ENCODE results near the gene RNF130. TPM values are rescaled to one million over a fixed set of nuclear protein-coding genes. Genes with fewer than 3 reads are reported as not detected.

RNF130 gene
- total and polyA plus RNA-seq, 2 of the 13 experiments (the other 11 are each of a cell fraction or from before 2014, with no cell fraction given) = 28.2 to 28.3 TPM

DNA sequence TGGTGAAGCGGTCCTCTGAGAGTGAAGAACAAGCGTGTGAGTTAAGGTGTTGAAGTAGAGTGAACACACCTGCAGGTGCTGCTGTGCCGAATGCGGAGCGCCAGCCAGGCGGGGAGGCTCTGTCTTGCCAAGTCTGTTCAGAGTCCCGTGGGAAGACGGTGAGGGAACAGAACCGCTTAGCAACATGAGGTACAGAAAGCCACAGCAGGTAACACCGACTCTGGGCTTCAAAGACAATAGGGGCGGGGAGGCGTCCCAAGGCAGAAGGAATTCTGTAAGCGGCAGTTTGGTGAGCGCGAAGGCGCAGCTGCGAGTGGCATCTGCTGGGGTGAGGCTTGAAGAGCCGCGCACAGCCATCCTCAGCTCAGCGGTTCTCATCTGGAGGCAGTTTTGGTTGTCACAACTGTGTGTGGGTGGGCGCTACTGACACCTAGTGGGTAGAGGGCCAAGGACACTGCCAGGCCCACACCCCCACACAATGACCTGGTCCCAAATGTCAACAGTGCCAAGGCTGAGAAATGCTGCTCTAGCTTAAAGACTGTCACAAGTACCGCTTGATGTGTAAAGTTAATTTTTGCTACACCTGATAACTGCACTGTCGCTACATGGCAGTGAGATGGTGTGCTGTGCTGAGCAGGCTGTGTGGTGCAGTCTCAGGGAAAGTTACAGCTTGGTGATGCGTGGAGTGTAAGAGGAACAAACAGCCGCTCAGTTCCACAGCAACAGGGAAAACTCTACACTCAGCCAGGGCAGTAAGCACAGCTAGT lies 96.4 kb downstream of the RNF130 start (continued):
- TF ChIP-seq ZNF724P (CRISPR knock-in tag; IDR thresholded peaks at IDR 0.05; ENCODE audit: borderline replicate concordance) (0 out of 2 replicates have a peak, but pooled peaks have one; percentile 52), WIZ (CRISPR knock-in tag; IDR thresholded peaks at IDR 0.05) (no peak), NR3C1 (CRISPR knock-in tag; IDR thresholded peaks at IDR 0.05) (no peak), STAT6 (CRISPR knock-in tag; IDR thresholded peaks at IDR 0.05; ENCODE audit: borderline replicate concordance) (no peak), ZNF256 (CRISPR knock-in tag; conservative IDR thresholded peaks at IDR 0.05) (no peak), SPEN (CRISPR knock-in tag; IDR thresholded peaks at IDR 0.05; ENCODE audit: low read depth) (no peak)
- TF ChIP-seq, protein P1, sequence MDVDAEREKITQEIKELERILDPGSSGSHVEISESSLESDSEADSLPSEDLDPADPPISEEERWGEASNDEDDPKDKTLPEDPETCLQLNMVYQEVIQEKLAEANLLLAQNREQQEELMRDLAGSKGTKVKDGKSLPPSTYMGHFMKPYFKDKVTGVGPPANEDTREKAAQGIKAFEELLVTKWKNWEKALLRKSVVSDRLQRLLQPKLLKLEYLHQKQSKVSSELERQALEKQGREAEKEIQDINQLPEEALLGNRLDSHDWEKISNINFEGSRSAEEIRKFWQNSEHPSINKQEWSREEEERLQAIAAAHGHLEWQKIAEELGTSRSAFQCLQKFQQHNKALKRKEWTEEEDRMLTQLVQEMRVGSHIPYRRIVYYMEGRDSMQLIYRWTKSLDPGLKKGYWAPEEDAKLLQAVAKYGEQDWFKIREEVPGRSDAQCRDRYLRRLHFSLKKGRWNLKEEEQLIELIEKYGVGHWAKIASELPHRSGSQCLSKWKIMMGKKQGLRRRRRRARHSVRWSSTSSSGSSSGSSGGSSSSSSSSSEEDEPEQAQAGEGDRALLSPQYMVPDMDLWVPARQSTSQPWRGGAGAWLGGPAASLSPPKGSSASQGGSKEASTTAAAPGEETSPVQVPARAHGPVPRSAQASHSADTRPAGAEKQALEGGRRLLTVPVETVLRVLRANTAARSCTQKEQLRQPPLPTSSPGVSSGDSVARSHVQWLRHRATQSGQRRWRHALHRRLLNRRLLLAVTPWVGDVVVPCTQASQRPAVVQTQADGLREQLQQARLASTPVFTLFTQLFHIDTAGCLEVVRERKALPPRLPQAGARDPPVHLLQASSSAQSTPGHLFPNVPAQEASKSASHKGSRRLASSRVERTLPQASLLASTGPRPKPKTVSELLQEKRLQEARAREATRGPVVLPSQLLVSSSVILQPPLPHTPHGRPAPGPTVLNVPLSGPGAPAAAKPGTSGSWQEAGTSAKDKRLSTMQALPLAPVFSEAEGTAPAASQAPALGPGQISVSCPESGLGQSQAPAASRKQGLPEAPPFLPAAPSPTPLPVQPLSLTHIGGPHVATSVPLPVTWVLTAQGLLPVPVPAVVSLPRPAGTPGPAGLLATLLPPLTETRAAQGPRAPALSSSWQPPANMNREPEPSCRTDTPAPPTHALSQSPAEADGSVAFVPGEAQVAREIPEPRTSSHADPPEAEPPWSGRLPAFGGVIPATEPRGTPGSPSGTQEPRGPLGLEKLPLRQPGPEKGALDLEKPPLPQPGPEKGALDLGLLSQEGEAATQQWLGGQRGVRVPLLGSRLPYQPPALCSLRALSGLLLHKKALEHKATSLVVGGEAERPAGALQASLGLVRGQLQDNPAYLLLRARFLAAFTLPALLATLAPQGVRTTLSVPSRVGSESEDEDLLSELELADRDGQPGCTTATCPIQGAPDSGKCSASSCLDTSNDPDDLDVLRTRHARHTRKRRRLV (CRISPR knock-in tag; IDR thresholded peaks at IDR 0.05) = no peak
